ENCODE measurements around the gene SRSF6. TPM values are rescaled to one million over a fixed set of nuclear protein-coding genes. Genes with fewer than 3 reads are reported as not detected.

Gene SRSF6
- total RNA-seq, 2 experiments from 2014 or later = 129 to 137 TPM

DNA sequence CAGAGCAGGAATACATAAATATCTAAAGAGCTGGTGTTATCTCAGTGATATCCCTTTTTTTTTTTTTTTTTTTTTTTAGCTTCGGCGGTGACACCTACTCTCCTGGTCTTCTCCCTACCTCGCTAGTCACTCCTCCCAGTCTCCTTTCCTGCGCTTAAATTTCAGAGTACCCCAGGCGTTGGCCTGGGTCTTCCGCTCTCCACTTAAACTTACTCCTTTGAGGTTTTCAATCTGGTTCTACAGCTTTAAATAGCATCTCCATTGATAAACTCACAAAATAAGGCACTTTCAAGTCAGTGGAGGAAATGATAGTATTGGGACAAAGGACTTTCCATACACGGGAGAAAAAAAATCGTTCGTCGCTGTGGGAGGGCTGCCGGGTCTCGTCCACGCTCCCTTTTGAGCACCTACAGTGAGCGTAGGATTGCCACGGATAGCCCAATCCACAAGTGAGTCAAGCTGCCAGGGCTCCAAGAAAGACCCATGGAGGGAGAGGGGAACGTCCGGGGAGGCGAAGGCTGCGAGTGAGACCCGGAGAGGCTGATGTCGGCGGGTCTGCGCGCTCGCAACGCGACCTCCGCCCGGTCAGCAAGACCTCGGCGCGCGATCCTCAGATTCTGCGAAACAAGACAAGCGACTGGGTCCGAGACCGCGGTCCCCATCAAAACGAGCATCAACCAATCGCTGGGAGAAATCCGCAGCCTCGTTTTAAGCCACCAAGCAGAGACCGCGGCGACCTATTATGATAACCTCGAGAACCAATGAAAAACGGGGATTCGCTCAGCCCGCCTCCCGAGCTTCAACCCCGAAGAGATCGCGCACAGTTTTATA lies 672 bp upstream of the SRSF6 start:
- Mint-ChIP-seq H3K4me3 (peak overlapping the region; percentile 98), H3K9me3 (no peaks in the 10 kb centered on the region), H3K27me3 (peaks cover 10% of the 10 kb centered on the region), H3K4me1 (peaks cover 27% of the 10 kb centered on the region), H3K36me3 (peaks cover 21% of the 10 kb centered on the region), H3K27ac (peak overlapping the region; percentile 99)
- DNase-seq = peak; percentile 79
- POLR2A ChIA-PET = interaction anchor here (0.6 to 3.1 kb wide), 20 partner anchors 8 to 1764 kb away, joined by 3 to 26 read pairs (median 6); partner anchors contain the start of genes IFT52, L3MBTL1 and OSER1
- ATAC-seq (ENCODE audit: low read depth) = peak; percentile 82

DNA sequence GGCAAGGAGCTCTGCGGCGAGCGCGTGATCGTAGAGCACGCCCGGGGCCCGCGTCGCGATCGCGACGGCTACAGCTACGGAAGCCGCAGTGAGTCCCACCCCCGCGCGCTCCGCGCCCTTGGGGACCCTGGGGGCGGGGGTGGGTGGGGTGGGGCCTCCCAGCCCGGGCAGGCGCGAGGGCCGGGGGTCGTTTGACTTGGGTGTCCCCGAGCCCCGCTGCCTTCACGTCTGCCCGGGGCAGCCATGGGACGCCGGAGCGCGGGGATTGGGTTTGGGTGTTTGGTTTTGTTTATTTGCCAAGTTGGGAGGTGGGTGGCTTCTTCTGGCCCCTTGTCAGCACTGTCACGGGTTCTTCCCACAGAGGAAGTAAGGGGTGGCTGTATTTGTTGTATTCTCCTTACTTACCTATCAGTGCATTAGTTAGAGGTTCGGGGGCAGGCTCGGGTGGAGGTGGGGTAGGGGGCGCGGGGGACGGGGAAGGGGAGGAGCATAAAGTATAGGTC lies 777 bp downstream of the SRSF6 start:
- peak overlapping the region; percentile 99 for H3K27ac Mint-ChIP-seq
- H3K27me3 Mint-ChIP-seq = peaks cover 9% of the 10 kb centered on the region
- peak overlapping the region; percentile 98 for H3K4me3 Mint-ChIP-seq
- H3K36me3 Mint-ChIP-seq = peaks cover 26% of the 10 kb centered on the region
- ATAC-seq (ENCODE audit: low read depth) (peak; percentile 10), DNase-seq (no peak)
- H3K4me1 Mint-ChIP-seq = peaks cover 30% of the 10 kb centered on the region
- POLR2A ChIA-PET = interaction anchor here (0.5 to 3.1 kb wide), 17 partner anchors 8 to 1840 kb away, joined by 3 to 26 read pairs (median 7); partner anchors contain the start of genes CHD6, IFT52 and L3MBTL1
- no peaks in the 10 kb centered on the region for H3K9me3 Mint-ChIP-seq

GRCh38 chr20:43459022-43459942 lies 1.6 kb downstream of the SRSF6 start:
- Mint-ChIP-seq H3K4me3 (peak overlapping the region; percentile 85), H3K36me3 (peaks cover 28% of the 10 kb centered on the region), H3K27me3 (peaks cover 1% of the 10 kb centered on the region), H3K9me3 (no peaks in the 10 kb centered on the region), H3K4me1 (peaks cover 32% of the 10 kb centered on the region), H3K27ac (peak overlapping the region; percentile 81)
- no peak for ATAC-seq (ENCODE audit: low read depth)
- no peak for DNase-seq
- POLR2A ChIA-PET = interaction anchor here (1.0 to 3.1 kb wide), 4 partner anchors 48 to 483 kb away, joined by 3 to 26 read pairs (median 6); partner anchors contain the start of gene L3MBTL1

DNA sequence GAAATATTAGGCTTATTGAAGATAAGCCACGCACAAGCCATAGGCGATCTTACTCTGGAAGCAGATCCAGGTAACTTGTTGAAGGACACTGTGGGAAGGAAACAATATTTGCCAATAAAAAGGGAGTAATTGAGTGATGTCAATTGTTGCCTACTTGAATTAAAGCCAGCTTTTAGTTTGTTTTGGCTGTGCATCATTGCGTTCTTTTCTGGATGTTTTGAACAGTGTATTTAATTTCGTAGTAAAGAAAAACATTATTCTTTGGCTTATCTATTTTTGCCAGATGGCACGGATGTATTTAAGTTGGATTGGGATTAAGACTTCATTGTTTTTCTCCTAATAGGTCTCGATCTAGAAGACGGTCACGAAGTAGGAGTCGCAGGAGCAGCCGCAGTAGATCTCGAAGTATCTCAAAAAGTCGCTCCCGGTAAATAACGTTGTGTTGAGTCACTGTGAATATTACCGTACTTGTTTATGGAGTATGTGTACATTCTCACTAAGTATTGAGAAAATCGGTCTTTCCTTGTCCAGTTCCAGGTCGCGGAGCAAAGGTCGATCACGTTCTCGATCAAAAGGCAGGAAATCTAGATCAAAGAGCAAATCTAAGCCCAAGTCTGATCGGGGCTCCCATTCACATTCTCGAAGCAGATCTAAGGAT lies 2.6 kb downstream of the SRSF6 start:
- peaks cover 35% of the 10 kb centered on the region for H3K36me3 Mint-ChIP-seq
- H3K4me3 Mint-ChIP-seq = peak overlapping the region; percentile 37
- H3K27ac Mint-ChIP-seq = peak overlapping the region; percentile 21
- H3K4me1 Mint-ChIP-seq = peaks cover 32% of the 10 kb centered on the region
- H3K27me3 Mint-ChIP-seq = no peaks in the 10 kb centered on the region
- H3K9me3 Mint-ChIP-seq = no peaks in the 10 kb centered on the region
- ATAC-seq (ENCODE audit: low read depth) (no peak), DNase-seq (no peak)
- POLR2A ChIA-PET = no interaction called here

- peak overlapping the region; percentile 45 for H3K27ac Mint-ChIP-seq
- POLR2A ChIA-PET = interaction anchor here (0.6 kb wide), 2 partner anchors 115 to 291 kb away, joined by 4 read pairs; no protein-coding TSS in a partner anchor
- ATAC-seq (ENCODE audit: low read depth) = no peak
These were observed 3.1 kb downstream of the SRSF6 start for GRCh38 chr20:43460830-43461200.

GRCh38 chr20:43461894-43462659 lies 4.4 kb downstream of the SRSF6 start:
- H3K4me1 Mint-ChIP-seq = peaks cover 25% of the 10 kb centered on the region
- POLR2A ChIA-PET = interaction anchor here (0.6 kb wide), 1 partner anchor 46 kb away, joined by 3 read pairs; no protein-coding TSS in a partner anchor
- peaks cover 38% of the 10 kb centered on the region for H3K36me3 Mint-ChIP-seq
- H3K27me3 Mint-ChIP-seq = no peaks in the 10 kb centered on the region
- no peak overlapping the region for H3K4me3 Mint-ChIP-seq
- no peak for ATAC-seq (ENCODE audit: low read depth)
- no peak overlapping the region for H3K27ac Mint-ChIP-seq
- no peaks in the 10 kb centered on the region for H3K9me3 Mint-ChIP-seq
- no peak for DNase-seq

More at GRCh38 chr20:43460830-43461200, 3.1 kb downstream of the SRSF6 start:
- Mint-ChIP-seq H3K4me3 (peak overlapping the region; percentile 37), H3K27me3 (no peaks in the 10 kb centered on the region), H3K9me3 (no peaks in the 10 kb centered on the region), H3K4me1 (peaks cover 32% of the 10 kb centered on the region), H3K36me3 (peaks cover 36% of the 10 kb centered on the region)
- no peak for DNase-seq

DNA sequence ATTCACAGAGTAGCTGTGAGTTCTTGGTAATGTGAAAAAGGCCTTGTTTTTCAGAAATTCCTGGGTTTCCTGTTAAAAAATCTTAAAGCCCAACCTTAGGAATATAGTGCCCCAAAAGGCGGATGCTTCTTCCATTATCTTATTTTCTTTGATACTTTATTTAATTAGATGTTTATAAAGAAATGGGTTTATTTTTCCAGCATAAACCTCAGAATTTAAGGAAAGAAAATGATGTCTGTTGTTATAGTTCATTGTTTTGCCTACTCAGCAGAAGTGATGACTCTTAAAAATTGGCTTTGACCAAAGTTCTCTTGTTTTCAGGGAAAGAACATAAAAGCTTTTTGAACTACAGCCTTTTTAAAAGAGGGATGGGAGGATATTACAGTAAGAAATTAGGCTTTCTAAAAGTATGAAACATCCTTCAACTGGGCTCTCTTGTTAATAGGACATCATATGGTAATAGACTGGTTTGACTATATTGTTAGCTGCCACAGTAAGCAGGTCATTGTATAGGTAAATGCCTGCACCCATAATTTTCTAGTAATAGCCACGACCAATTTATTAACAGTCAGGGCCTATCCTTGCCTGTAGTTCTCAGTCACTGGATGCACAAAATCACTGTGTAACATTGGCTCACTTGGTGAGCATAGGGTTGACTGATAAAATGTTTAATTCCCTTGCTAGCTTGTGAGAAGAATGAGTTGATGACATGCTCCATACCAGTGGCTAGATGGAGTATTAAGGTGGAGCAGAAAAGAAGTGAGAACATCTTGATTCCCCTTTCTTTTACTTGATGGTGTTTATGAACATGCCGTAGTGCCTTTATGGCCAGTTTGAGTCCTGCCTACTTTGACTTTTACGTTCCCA lies 5.2 kb downstream of the SRSF6 start:
- ATAC-seq (ENCODE audit: low read depth) (no peak), DNase-seq (no peak)
- H3K9me3 Mint-ChIP-seq = no peaks in the 10 kb centered on the region
- no peaks in the 10 kb centered on the region for H3K27me3 Mint-ChIP-seq
- H3K36me3 Mint-ChIP-seq = peaks cover 38% of the 10 kb centered on the region
- H3K4me3 Mint-ChIP-seq = no peak overlapping the region
- H3K27ac Mint-ChIP-seq = no peak overlapping the region
- peaks cover 25% of the 10 kb centered on the region for H3K4me1 Mint-ChIP-seq
- POLR2A ChIA-PET = no interaction called here

GRCh38 chr20:43463527-43464218 lies 6.0 kb downstream of the SRSF6 start:
- no peak overlapping the region for H3K4me3 Mint-ChIP-seq
- POLR2A ChIA-PET = no interaction called here
- peaks cover 25% of the 10 kb centered on the region for H3K4me1 Mint-ChIP-seq
- no peak for DNase-seq
- ATAC-seq (ENCODE audit: low read depth) = no peak
- peaks cover 39% of the 10 kb centered on the region for H3K36me3 Mint-ChIP-seq
- H3K9me3 Mint-ChIP-seq = no peaks in the 10 kb centered on the region
- H3K27me3 Mint-ChIP-seq = no peaks in the 10 kb centered on the region
- no peak overlapping the region for H3K27ac Mint-ChIP-seq

- no peak for ATAC-seq (ENCODE audit: low read depth)
- DNase-seq = no peak
- no peaks in the 10 kb centered on the region for H3K27me3 Mint-ChIP-seq
These were observed 6.6 kb downstream of the SRSF6 start for GRCh38 chr20:43464219-43464790.

GRCh38 chr20:43465625-43465943 lies 7.9 kb downstream of the SRSF6 start:
- Mint-ChIP-seq H3K27ac (no peak overlapping the region), H3K27me3 (no peaks in the 10 kb centered on the region), H3K4me3 (no peak overlapping the region), H3K4me1 (peaks cover 13% of the 10 kb centered on the region), H3K36me3 (peaks cover 29% of the 10 kb centered on the region), H3K9me3 (no peaks in the 10 kb centered on the region)
- POLR2A ChIA-PET = interaction anchor here (2.1 kb wide), 1 partner anchor 8 kb away, joined by 16 read pairs; the partner anchor contains the start of gene SRSF6
- no peak for ATAC-seq (ENCODE audit: low read depth)
- DNase-seq = no peak

More at GRCh38 chr20:43464219-43464790, 6.6 kb downstream of the SRSF6 start:
- POLR2A ChIA-PET = no interaction called here
- peaks cover 24% of the 10 kb centered on the region for H3K4me1 Mint-ChIP-seq
- H3K36me3 Mint-ChIP-seq = peaks cover 41% of the 10 kb centered on the region
- no peak overlapping the region for H3K4me3 Mint-ChIP-seq
- no peaks in the 10 kb centered on the region for H3K9me3 Mint-ChIP-seq
- no peak overlapping the region for H3K27ac Mint-ChIP-seq

GRCh38 chr20:43467589-43467988 lies 9.9 kb downstream of the SRSF6 start:
- DNase-seq (no peak), ATAC-seq (ENCODE audit: low read depth) (no peak)
- Mint-ChIP-seq H3K4me1 (peaks cover 5% of the 10 kb centered on the region), H3K27me3 (no peaks in the 10 kb centered on the region), H3K27ac (no peak overlapping the region), H3K4me3 (no peak overlapping the region), H3K9me3 (no peaks in the 10 kb centered on the region), H3K36me3 (peaks cover 20% of the 10 kb centered on the region)
- POLR2A ChIA-PET = no interaction called here
